SU-DHL-6 (cell line): ENCODE results near the gene SDK2.

Experiments
- H2AFZ ChIP-seq: fragments of 200-600 bp; sonication (generic); 2 replicates; pipeline ENCODE4 v1.6.1; 2014; ENCODE audit warnings: low read depth, mild to moderate bottlenecking, moderate library complexity, mixed read lengths, antibody characterized with exemption, low read length; ENCODE audit not compliant: severe bottlenecking
- H3F3A ChIP-seq: fragments of 200-600 bp; shearing (Covaris generic); 2 replicates; pipeline ENCODE4 v1.6.0; 2016; ENCODE audit warnings: antibody characterized with exemption, mild to moderate bottlenecking; ENCODE audit not compliant: insufficient read depth
- H3K27ac ChIP-seq: fragments of 200-600 bp; sonication (generic); 2 replicates; pipeline ENCODE4 v1.5.1; 2016; ENCODE audit warnings: low read depth, mild to moderate bottlenecking, low read length, moderate library complexity, mixed read lengths
- H3K27me3 ChIP-seq: fragments of 200-600 bp; sonication (generic), shearing (Covaris generic); 2 replicates; pipeline ENCODE4 v1.6.0; 2014; ENCODE audit warnings: mild to moderate bottlenecking, low read length
- H3K36me3 ChIP-seq: fragments of 200-600 bp; sonication (generic); 2 replicates; pipeline ENCODE4 v1.6.1; 2014; ENCODE audit warnings: mild to moderate bottlenecking, low read length, mixed read lengths
- H3K4me2 ChIP-seq: fragments of 300-600, 200-600 bp; shearing (Covaris generic), sonication (generic); 2 replicates; pipeline ENCODE4 v1.6.0; 2014; ENCODE audit warnings: low read length, low read depth, mild to moderate bottlenecking; ENCODE audit not compliant: poor library complexity, severe bottlenecking
- H3K4me3 ChIP-seq: fragments of 200-600 bp; sonication (generic); 2 replicates; pipeline ENCODE4 v1.5.1; 2014; ENCODE audit warnings: antibody characterized with exemption, low read length, mild to moderate bottlenecking, mixed read lengths; ENCODE audit not compliant: insufficient read depth, poor library complexity, severe bottlenecking
- H3K79me2 ChIP-seq: fragments of 200-600 bp; sonication (generic); 2 replicates; pipeline ENCODE4 v1.6.1; 2014; ENCODE audit warnings: mild to moderate bottlenecking, low read length, moderate library complexity; ENCODE audit not compliant: insufficient read depth
- H3K9ac ChIP-seq: fragments of 200-600 bp; sonication (generic); 2 replicates; pipeline ENCODE4 v1.7.0; 2014; ENCODE audit warnings: mild to moderate bottlenecking, low read length
- H3K9me2 ChIP-seq: fragments of 200-600 bp; sonication (generic); replicated peaks from 2 replicates; pipeline ENCODE4 v1.6.1; 2014; ENCODE audit warnings: low read length; ENCODE audit not compliant: insufficient read depth
- H3K9me3 ChIP-seq: fragments of 200-600 bp; sonication (generic); 2 replicates; pipeline ENCODE4 v1.6.1; 2014; ENCODE audit warnings: low read length, mixed read lengths; ENCODE audit not compliant: insufficient read depth
- H4K20me1 ChIP-seq: fragments of 200-600 bp; sonication (generic); 2 replicates; pipeline ENCODE4 v1.6.1; 2014; ENCODE audit warnings: low read depth, mild to moderate bottlenecking, antibody characterized with exemption, low read length, moderate library complexity, mixed read lengths
- EZH2phosphoT487 ChIP-seq: fragments of 200-600 bp; sonication (generic), shearing (Covaris generic); conservative IDR thresholded peaks from 2 replicates; pipeline ENCODE4 v1.6.1; 2018; ENCODE audit warnings: mild to moderate bottlenecking, antibody characterized with exemption, low read length, moderate library complexity, mixed read lengths
- TF ChIP-seq, protein P1 (sequence below): fragments of 200-600 bp; sonication (generic); IDR thresholded peaks from one replicate; pipeline ENCODE4 v1.5.1; 2017; ENCODE audit warnings: antibody characterized with exemption, mild to moderate bottlenecking, low read length, moderate library complexity; ENCODE audit not compliant: insufficient read depth, poor library complexity, severe bottlenecking

Gene SDK2

DNA sequence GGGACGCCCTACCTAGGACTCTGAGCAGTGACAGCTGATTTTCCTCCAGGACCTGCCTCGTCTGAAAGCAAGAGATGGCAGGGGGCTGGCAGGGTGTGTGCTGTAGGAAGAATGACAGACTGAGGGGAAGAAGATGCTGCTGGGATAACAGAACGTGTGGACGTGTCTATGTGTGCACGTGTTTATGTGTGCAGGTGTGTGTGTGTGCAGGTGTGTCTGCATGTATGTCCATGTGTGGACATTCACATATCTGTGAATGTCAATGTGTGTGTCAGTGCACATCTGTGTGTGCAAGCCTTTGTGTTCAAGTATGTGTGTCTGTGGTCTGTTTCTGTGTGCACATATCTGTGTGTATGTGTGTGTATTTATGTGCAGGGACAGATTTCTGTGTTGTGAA, 132.5 kb downstream of the SDK2 start:
- Histone ChIP-seq H4K20me1 (no peaks in the 10 kb centered on the region), H2AFZ (no peak overlapping the region)

DNA sequence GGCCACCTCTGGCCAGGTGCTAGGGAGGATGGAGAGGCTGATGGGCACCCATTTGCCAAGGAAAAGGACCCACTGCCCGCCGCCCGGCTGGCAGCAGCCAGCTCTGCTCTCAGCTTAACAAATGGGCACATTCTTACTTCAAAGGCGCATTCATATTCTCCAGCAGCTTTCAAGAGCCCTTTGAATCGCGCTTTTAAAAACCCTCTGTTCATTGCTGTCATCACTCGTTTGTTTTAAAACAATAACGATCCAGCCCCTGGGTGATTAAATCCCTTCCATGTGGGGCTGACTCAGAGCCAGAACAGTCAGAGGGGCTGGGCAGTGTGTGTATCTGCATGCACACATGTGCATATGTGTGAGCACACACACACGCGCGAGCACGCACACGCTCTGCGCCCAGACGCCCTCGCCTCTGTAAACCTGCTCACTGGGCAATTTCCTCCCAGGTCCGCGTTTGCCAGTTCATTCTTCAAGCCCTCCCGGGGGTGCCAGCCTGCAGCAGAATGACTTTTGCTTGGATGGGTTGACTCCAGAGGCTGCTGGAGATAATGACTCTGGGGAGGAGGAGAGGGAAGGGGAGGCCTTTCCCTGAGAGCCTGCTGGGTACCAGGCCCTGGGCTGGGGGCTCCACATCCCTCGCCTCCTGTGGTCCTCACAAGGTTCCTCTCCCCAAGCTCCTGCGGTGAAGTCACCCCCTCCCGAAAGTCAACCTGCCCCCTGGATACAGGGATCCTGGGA, 133.1 kb downstream of the SDK2 start:
- TF ChIP-seq, protein P1, sequence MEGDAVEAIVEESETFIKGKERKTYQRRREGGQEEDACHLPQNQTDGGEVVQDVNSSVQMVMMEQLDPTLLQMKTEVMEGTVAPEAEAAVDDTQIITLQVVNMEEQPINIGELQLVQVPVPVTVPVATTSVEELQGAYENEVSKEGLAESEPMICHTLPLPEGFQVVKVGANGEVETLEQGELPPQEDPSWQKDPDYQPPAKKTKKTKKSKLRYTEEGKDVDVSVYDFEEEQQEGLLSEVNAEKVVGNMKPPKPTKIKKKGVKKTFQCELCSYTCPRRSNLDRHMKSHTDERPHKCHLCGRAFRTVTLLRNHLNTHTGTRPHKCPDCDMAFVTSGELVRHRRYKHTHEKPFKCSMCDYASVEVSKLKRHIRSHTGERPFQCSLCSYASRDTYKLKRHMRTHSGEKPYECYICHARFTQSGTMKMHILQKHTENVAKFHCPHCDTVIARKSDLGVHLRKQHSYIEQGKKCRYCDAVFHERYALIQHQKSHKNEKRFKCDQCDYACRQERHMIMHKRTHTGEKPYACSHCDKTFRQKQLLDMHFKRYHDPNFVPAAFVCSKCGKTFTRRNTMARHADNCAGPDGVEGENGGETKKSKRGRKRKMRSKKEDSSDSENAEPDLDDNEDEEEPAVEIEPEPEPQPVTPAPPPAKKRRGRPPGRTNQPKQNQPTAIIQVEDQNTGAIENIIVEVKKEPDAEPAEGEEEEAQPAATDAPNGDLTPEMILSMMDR: no peak
- no peak for TF ChIP-seq EZH2phosphoT487
- Histone ChIP-seq H3K4me3 (no peak overlapping the region), H3F3A (no peaks in the 10 kb centered on the region), H3K27ac (no peak overlapping the region), H3K9ac (no peak overlapping the region), H3K9me3 (no peaks in the 10 kb centered on the region), H2AFZ (no peak overlapping the region), H3K9me2 (no peaks in the 10 kb centered on the region), H3K4me2 (no peak overlapping the region), H3K36me3 (no peaks in the 10 kb centered on the region), H3K79me2 (no peaks in the 10 kb centered on the region), H4K20me1 (no peaks in the 10 kb centered on the region), H3K27me3 (no peaks in the 10 kb centered on the region)

More for the DNA sequence above, 132.5 kb downstream of the SDK2 start:
- Histone ChIP-seq H3K4me3 (no peak overlapping the region), H3K4me2 (no peak overlapping the region), H3K9ac (no peak overlapping the region), H3F3A (no peaks in the 10 kb centered on the region), H3K27ac (no peak overlapping the region), H3K27me3 (no peaks in the 10 kb centered on the region), H3K9me2 (no peaks in the 10 kb centered on the region), H3K79me2 (no peaks in the 10 kb centered on the region), H3K36me3 (no peaks in the 10 kb centered on the region), H3K9me3 (no peaks in the 10 kb centered on the region)
- TF ChIP-seq EZH2phosphoT487: no peak
- TF ChIP-seq, protein P1: no peak

- no peaks in the 10 kb centered on the region for H3K9me3 ChIP-seq
- no peak overlapping the region for H3K27ac ChIP-seq
- H3K36me3 ChIP-seq: no peaks in the 10 kb centered on the region
- no peak overlapping the region for H3K9ac ChIP-seq
- H3K9me2 ChIP-seq: no peaks in the 10 kb centered on the region
- no peaks in the 10 kb centered on the region for H3K79me2 ChIP-seq
- H3K27me3 ChIP-seq: no peaks in the 10 kb centered on the region
- H3K4me2 ChIP-seq: no peak overlapping the region
- no peaks in the 10 kb centered on the region for H3F3A ChIP-seq
- H2AFZ ChIP-seq: no peak overlapping the region
- no peaks in the 10 kb centered on the region for H4K20me1 ChIP-seq
- TF ChIP-seq, protein P1: no peak
- TF ChIP-seq EZH2phosphoT487: no peak
- H3K4me3 ChIP-seq: no peak overlapping the region
Measured at GRCh38 chr17:73508931-73509605, 135.2 kb downstream of the SDK2 start.
